H1 (cell line): ENCODE results near the gene CXCL3. TPM values are rescaled to one million over a fixed set of nuclear protein-coding genes. Genes with fewer than 3 reads are reported as not detected.

Experiments used
- CTCF ChIA-PET: fragments of 300-600 bp; sonication (Branson Sonifier 250); formaldehyde crosslinking; loops from one replicate; lab custom pipeline; 2021; ENCODE audit not compliant: partially characterized antibody; lab: Charles Lee
- POLR2A ChIA-PET: fragments of 300-600 bp; sonication (Branson Sonifier 250); formaldehyde crosslinking; loops from one replicate; lab custom pipeline; 2021; ENCODE audit warnings: inconsistent platforms; ENCODE audit not compliant: partially characterized antibody; lab: Charles Lee
- DNase-seq, 2 experiments: peaks; one replicate each; pipeline versions ENCODE4 v3.0.0 to v3.0.0-alpha.2; 2010 to 2022; ENCODE audit warnings: low spot score in 2 of 2, low read depth in 1 of 2, mixed read lengths in 1 of 2
- FAIRE-seq: peaks from 2 replicates; lab custom pipeline; 2011; peaks lifted over from hg19 to GRCh38; lab: Jason Lieb, UNC
- H2AFZ ChIP-seq: 2 replicates; pipeline ENCODE4 v1.8.1; 2012; ENCODE audit warnings: low read length, inconsistent platforms
- H2AK5ac ChIP-seq: 2 replicates; pipeline ENCODE4 v1.6.1; 2013; ENCODE audit warnings: low read depth, low read length
- H2BK120ac ChIP-seq: replicated peaks from 2 replicates; pipeline ENCODE3; 2013; ENCODE audit warnings: low read depth, low read length, inconsistent platforms
- H2BK12ac ChIP-seq: 2 replicates; pipeline ENCODE4 v1.6.1; 2013; ENCODE audit warnings: low read depth, low read length
- H2BK15ac ChIP-seq: 2 replicates; pipeline ENCODE4 v1.6.1; 2013; ENCODE audit warnings: low read length
- H2BK20ac ChIP-seq: 2 replicates; pipeline ENCODE4 v1.6.1; 2013; ENCODE audit warnings: low read length
- H2BK5ac ChIP-seq: 2 replicates; pipeline ENCODE4 v1.6.1; 2013; ENCODE audit warnings: low read depth, low read length
- H3K14ac ChIP-seq: 2 replicates; pipeline ENCODE4 v1.6.1; 2013; ENCODE audit warnings: inconsistent platforms; ENCODE audit not compliant: insufficient read length
- H3K18ac ChIP-seq: 2 replicates; pipeline ENCODE4 v1.6.1; 2013; ENCODE audit warnings: low read length; ENCODE audit errors: extremely low read depth
- H3K23ac ChIP-seq: 2 replicates; pipeline ENCODE4 v1.6.1; 2013; ENCODE audit warnings: inconsistent platforms; ENCODE audit not compliant: insufficient read length
- H3K23me2 ChIP-seq: 2 replicates; pipeline ENCODE4 v1.6.1; 2013; ENCODE audit warnings: low read depth, low read length
- H3K27ac ChIP-seq: 2 replicates; pipeline ENCODE4 v1.6.1; 2011; ENCODE audit warnings: low read depth, low read length, inconsistent platforms
- H3K27me3 ChIP-seq, 4 experiments: replicated peaks in 1 of 4; 1 replicate in 1 of 4; 2 replicates in 3 of 4; pipeline versions ENCODE4 v1.6.1 to v1.8.1; 2011 to 2013; ENCODE audit warnings: low read length in 3 of 4, mild to moderate bottlenecking in 3 of 4, inconsistent platforms in 2 of 4, mixed read lengths in 2 of 4, moderate library complexity in 1 of 4; ENCODE audit not compliant: control insufficient read depth in 3 of 4, insufficient read depth in 3 of 4; ENCODE audit errors: extremely low read depth in 1 of 4
- H3K36me3 ChIP-seq, 4 experiments: 2 replicates each; pipeline versions ENCODE4 v1.6.1 to v1.8.1; 2011 to 2013; ENCODE audit warnings: mild to moderate bottlenecking in 4 of 4, low read length in 3 of 4, moderate library complexity in 2 of 4, control low read depth in 1 of 4, inconsistent platforms in 1 of 4; ENCODE audit not compliant: insufficient read depth in 4 of 4, control insufficient read depth in 2 of 4
- H3K4ac ChIP-seq: replicated peaks from 2 replicates; pipeline ENCODE3; 2013; ENCODE audit warnings: low read length, low read depth, mixed read lengths, inconsistent platforms; ENCODE audit not compliant: insufficient read length
- H3K4me1 ChIP-seq, 4 experiments: replicated peaks in 1 of 4; 1 replicate in 1 of 4; 2 replicates in 3 of 4; pipeline versions ENCODE4 v1.6.1 to v1.8.1; 2011 to 2013; ENCODE audit warnings: low read length in 3 of 4, inconsistent platforms in 2 of 4, mixed read lengths in 1 of 4; ENCODE audit not compliant: insufficient read depth in 4 of 4, control insufficient read depth in 3 of 4
- H3K4me2 ChIP-seq, 2 experiments: 2 replicates each; pipeline versions ENCODE4 v1.6.1 to v1.8.1; 2011 to 2013; ENCODE audit warnings: low read depth in 2 of 2, low read length in 2 of 2, control low read depth in 1 of 2, inconsistent platforms in 1 of 2, mild to moderate bottlenecking in 1 of 2; ENCODE audit not compliant: insufficient read depth in 1 of 2
- H3K4me3 ChIP-seq, 4 experiments: fragments of 200-600, 300-600 bp in 1 of 4; sonication (generic), shearing (Covaris generic), sonication (Bioruptor Twin) in 1 of 4; 2 replicates each; pipeline versions ENCODE4 v1.5.1 to v1.8.1; 2011 to 2016; ENCODE audit warnings: low read length in 4 of 4, low read depth in 3 of 4, control low read depth in 2 of 4, inconsistent platforms in 2 of 4, mild to moderate bottlenecking in 2 of 4, mixed read lengths in 1 of 4, moderate library complexity in 1 of 4; ENCODE audit not compliant: insufficient read depth in 2 of 4; ENCODE audit errors: extremely low read depth in 1 of 4
- H3K56ac ChIP-seq: replicated peaks from 2 replicates; pipeline ENCODE3; 2013; ENCODE audit warnings: low read depth, mild to moderate bottlenecking, mixed read lengths, low read length, inconsistent platforms; ENCODE audit not compliant: insufficient read length
- H3K79me1 ChIP-seq: 2 replicates; pipeline ENCODE4 v1.6.1; 2013; ENCODE audit warnings: low read depth, low read length, control low read depth
- H3K79me2 ChIP-seq, 2 experiments: 2 replicates each; pipeline versions ENCODE4 v1.6.1 to v1.8.1; 2012 to 2013; ENCODE audit warnings: low read length in 2 of 2, mild to moderate bottlenecking in 2 of 2, inconsistent platforms in 1 of 2; ENCODE audit not compliant: insufficient read depth in 2 of 2, control insufficient read depth in 1 of 2
- H3K9ac ChIP-seq, 4 experiments: replicated peaks in 1 of 4; 1 replicate in 1 of 4; 2 replicates in 3 of 4; pipeline versions ENCODE4 v1.6.1 to v1.8.1; 2011 to 2013; ENCODE audit warnings: low read depth in 3 of 4, low read length in 3 of 4, control low read depth in 2 of 4, mild to moderate bottlenecking in 2 of 4, moderate library complexity in 2 of 4, inconsistent platforms in 1 of 4; ENCODE audit errors: extremely low read depth in 1 of 4
- H3K9me3 ChIP-seq, 2 experiments: 2 replicates each; pipeline versions ENCODE4 v1.6.1 to v1.8.1; 2012 to 2013; ENCODE audit warnings: mild to moderate bottlenecking in 2 of 2, moderate library complexity in 2 of 2, control low read depth in 1 of 2, inconsistent platforms in 1 of 2, low read depth in 1 of 2, low read length in 1 of 2, mixed read lengths in 1 of 2; ENCODE audit not compliant: insufficient read depth in 2 of 2
- H4K20me1 ChIP-seq, 2 experiments: replicated peaks in 1 of 2; 2 replicates each; pipeline versions ENCODE3 to v1.8.1; 2011 to 2013; ENCODE audit warnings: inconsistent platforms in 2 of 2, low read length in 2 of 2, mild to moderate bottlenecking in 1 of 2; ENCODE audit not compliant: insufficient read depth in 2 of 2, control insufficient read depth in 1 of 2
- H4K5ac ChIP-seq: 2 replicates; pipeline ENCODE4 v1.6.1; 2013; ENCODE audit warnings: low read length, low read depth, mixed read lengths, inconsistent platforms; ENCODE audit not compliant: insufficient read length
- H4K8ac ChIP-seq: 2 replicates; pipeline ENCODE4 v1.8.0; 2013; ENCODE audit warnings: mild to moderate bottlenecking, moderate library complexity, low read length, inconsistent platforms; ENCODE audit not compliant: insufficient read depth; ENCODE audit errors: extremely low read depth
- H4K91ac ChIP-seq: replicated peaks from 2 replicates; pipeline ENCODE3; 2013; ENCODE audit warnings: low read length, mixed read lengths, inconsistent platforms; ENCODE audit not compliant: insufficient read length
- BACH1 ChIP-seq: IDR thresholded peaks from 2 replicates; pipeline ENCODE4 v1.6.1; 2012; ENCODE audit warnings: low read length, improper control_type of control experiment
- CREB1 ChIP-seq: IDR thresholded peaks from 2 replicates; pipeline ENCODE4 v1.6.1; 2012; ENCODE audit warnings: inconsistent platforms
- JUN ChIP-seq: IDR thresholded peaks from 2 replicates; pipeline ENCODE4 v1.6.1; 2011; ENCODE audit warnings: low read depth, mild to moderate bottlenecking, improper control_type of control experiment, low read length
- JUND ChIP-seq: IDR thresholded peaks from 2 replicates; pipeline ENCODE4 v1.6.1; 2011; ENCODE audit warnings: mild to moderate bottlenecking, improper control_type of control experiment, low read length
- RNF2 ChIP-seq: fragments of 200-900, 300-1000 bp; sonication (generic); IDR thresholded peaks from 2 replicates; pipeline ENCODE4 v1.7.1; 2016; ENCODE audit warnings: borderline replicate concordance, low read depth, mild to moderate bottlenecking, antibody characterized with exemption, low read length; ENCODE audit not compliant: poor library complexity, severe bottlenecking; ENCODE audit errors: missing control alignments
- SIN3A ChIP-seq, 2 experiments: IDR thresholded peaks in 1 of 2; conservative IDR thresholded peaks in 1 of 2; 2 replicates each; pipeline ENCODE4 v1.6.1; 2011 to 2012; ENCODE audit warnings: low read length in 2 of 2, improper control_type of control experiment in 1 of 2, low read depth in 1 of 2, mild to moderate bottlenecking in 1 of 2
- SIRT6 ChIP-seq: IDR thresholded peaks from one replicate; pipeline ENCODE4 v1.7.1; 2012; ENCODE audit warnings: low read length, inconsistent platforms
- SIX5 ChIP-seq: IDR thresholded peaks from 2 replicates; pipeline ENCODE4 v1.6.1; 2011; ENCODE audit warnings: mild to moderate bottlenecking, low read depth, low read length
- WGBS, 2 experiments: shearing (Covaris generic) in 1 of 2; methylation state at CpG; one replicate each; pipeline versions ENCODE4 v1.1.6 to v1.1.7; 2013 to 2015; ENCODE audit warnings: low lambda C conversion rate in 2 of 2, mixed read lengths in 2 of 2, inconsistent platforms in 1 of 2, low coverage in 1 of 2, missing lambda C conversion rate in 1 of 2; ENCODE audit not compliant: insufficient replicate concordance in 2 of 2, insufficient coverage in 1 of 2, insufficient read length in 1 of 2; ENCODE audit errors: extremely low coverage in 1 of 2, missing lambda C conversion rate in 1 of 2; 5-methylcytosine and 5-hydroxymethylcytosine counted together
- polyA plus RNA-seq, 7 experiments: library from polyadenylated mRNA; depleted of rRNA in 3 of 7; stranded (reverse) in 5 of 7; unstranded in 2 of 7; fragments of >200 nt in 5 of 7; fragments of 200-250 nt in 2 of 7; gene quantifications; 1 replicate in 5 of 7; 2 replicates in 1 of 7; 4 replicates in 1 of 7; pipeline versions ENCODE4 v1.2.1 to v1.2.3, GENCODE V29; 2011 to 2013; ENCODE audit warnings: missing spikeins in 2 of 7, mixed read lengths in 2 of 7
- total RNA-seq: library from RNA; stranded (reverse); fragmentation: NEBNext Ultra II Directional; extraction: Animal tissue kit (Norgen Biotek cat#: 25700); gene quantifications from 2 replicates; pipeline ENCODE4 v1.2.1, GENCODE V29; 2021

Gene CXCL3
- total and polyA plus RNA-seq, 2 of the 8 experiments (the other 6 are each of a cell fraction or from before 2014, with no cell fraction given): 3.1 to 5.2 TPM

- H2BK5ac ChIP-seq: no peak overlapping the region
- 83% methylated on average over 3 of the region's 3 CpGs; no CpG with 5 or more reads in 1 of the 2 experiments for WGBS, 2 experiments
These were observed 42.5 kb upstream of the CXCL3 start for GRCh38 chr4:74081035-74081434.

More at GRCh38 chr4:74081035-74081434, 42.5 kb upstream of the CXCL3 start:
- Histone ChIP-seq H3K56ac (no peak overlapping the region), H2AK5ac (no peak overlapping the region), H3K4me3 (no peak overlapping the region), H4K91ac (no peak overlapping the region), H2BK20ac (no peak overlapping the region), H3K23me2 (no peaks in the 10 kb centered on the region), H3K27me3 (no peaks in the 10 kb centered on the region), H2BK120ac (no peak overlapping the region), H3K14ac (no peak overlapping the region), H3K9me3 (no peaks in the 10 kb centered on the region), H3K9ac (no peak overlapping the region), H3K4me2 (no peak overlapping the region), H3K79me1 (no peaks in the 10 kb centered on the region), H3K4me1 (0 out of 7 replicates have a peak, but pooled peaks cover 0 to 2% (median 0%) of the 10 kb centered on the region in 4 experiments), H3K4ac (no peak overlapping the region), H3K23ac (no peak overlapping the region), H3K18ac (no peak overlapping the region), H4K8ac (no peak overlapping the region), H3K79me2 (no peaks in the 10 kb centered on the region), H2BK15ac (no peak overlapping the region), H2BK12ac (no peak overlapping the region), H3K27ac (no peak overlapping the region), H4K5ac (no peak overlapping the region), H3K36me3 (no peaks in the 10 kb centered on the region), H4K20me1 (no peaks in the 10 kb centered on the region), H2AFZ (no peak overlapping the region)
- ChIA-PET POLR2A (no interaction called here), CTCF (interaction anchor here (1.0 kb wide), 1 partner anchor 217 kb away, joined by 3 read pairs; no protein-coding TSS in a partner anchor)
- TF ChIP-seq JUND (no peak), SIX5 (no peak), JUN (no peak), BACH1 (no peak), CREB1 (no peak), RNF2 (no peak), SIRT6 (no peak), SIN3A (conservative IDR thresholded peaks at IDR 0.05 in 1 of 2, IDR thresholded peaks at IDR 0.05 in 1 of 2; ENCODE audit: low read depth in 1 of 2, low read length in 2 of 2) (no peak)
- no peak for FAIRE-seq
- DNase-seq: no peak
